ENCODE results near the gene TOMM70. TPM values are rescaled to one million over a fixed set of nuclear protein-coding genes. Genes with fewer than 3 reads are reported as not detected.
"Not testable (repeated sequence)": the region's sequence is repeated elsewhere in the genome, so short reads cannot be mapped to it uniquely, and the experiment has no call there.

TOMM70 gene
- total RNA-seq, 2 experiments from 2014 or later = 41.2 to 54.5 TPM

DNA sequence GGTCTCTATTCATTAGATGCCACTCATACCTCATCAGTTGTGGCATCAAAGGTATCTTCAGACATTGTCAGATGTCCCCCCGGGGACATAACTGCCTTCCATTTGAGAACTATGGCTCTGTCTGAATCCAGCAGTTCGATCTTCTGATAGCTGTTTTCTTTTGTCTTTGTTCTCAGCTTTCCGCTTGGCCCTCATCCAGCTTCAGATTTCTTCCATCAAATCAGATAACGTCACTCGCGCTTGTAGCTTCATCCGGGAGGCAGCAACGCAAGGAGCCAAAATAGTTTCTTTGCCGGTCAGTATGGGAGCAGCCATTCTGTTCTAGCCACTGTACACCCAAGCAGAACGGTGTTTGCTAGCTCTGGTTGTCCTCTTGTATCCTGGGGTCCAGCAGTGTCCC is 62.0 kb downstream of the TOMM70 start:
- intact Hi-C loops (cut with micrococcal nuclease; ENCODE audit: unreplicated experiment) = loop anchor here (10.0 kb wide), 1 partner anchor 366 kb away; the partner anchor contains the start of gene TFG
- no peaks in the 10 kb centered on the region for H4K20me1 ChIP-seq (ENCODE audit: insufficient read depth, low read length)
- no peak overlapping the region for H3K4me3 ChIP-seq (ENCODE audit: low read depth, low read length, poor library complexity, severe bottlenecking)
- peaks cover 51% of the 10 kb centered on the region for H3K36me3 ChIP-seq (ENCODE audit: insufficient read depth, low read length)
- ChIA-PET POLR2A (interaction anchor here (0.8 to 3.2 kb wide), 4 partner anchors 9 to 63 kb away, joined by 4 to 14 read pairs (median 6); partner anchors contain the start of gene LNP1), CTCF (ENCODE audit: unreplicated experiment) (interaction anchor here (0.6 kb wide), 1 partner anchor 17 kb away, joined by 3 read pairs; no protein-coding TSS in a partner anchor)
- DNase-seq (ENCODE audit: low spot score) = no peak
- TF ChIP-seq, protein P1, sequence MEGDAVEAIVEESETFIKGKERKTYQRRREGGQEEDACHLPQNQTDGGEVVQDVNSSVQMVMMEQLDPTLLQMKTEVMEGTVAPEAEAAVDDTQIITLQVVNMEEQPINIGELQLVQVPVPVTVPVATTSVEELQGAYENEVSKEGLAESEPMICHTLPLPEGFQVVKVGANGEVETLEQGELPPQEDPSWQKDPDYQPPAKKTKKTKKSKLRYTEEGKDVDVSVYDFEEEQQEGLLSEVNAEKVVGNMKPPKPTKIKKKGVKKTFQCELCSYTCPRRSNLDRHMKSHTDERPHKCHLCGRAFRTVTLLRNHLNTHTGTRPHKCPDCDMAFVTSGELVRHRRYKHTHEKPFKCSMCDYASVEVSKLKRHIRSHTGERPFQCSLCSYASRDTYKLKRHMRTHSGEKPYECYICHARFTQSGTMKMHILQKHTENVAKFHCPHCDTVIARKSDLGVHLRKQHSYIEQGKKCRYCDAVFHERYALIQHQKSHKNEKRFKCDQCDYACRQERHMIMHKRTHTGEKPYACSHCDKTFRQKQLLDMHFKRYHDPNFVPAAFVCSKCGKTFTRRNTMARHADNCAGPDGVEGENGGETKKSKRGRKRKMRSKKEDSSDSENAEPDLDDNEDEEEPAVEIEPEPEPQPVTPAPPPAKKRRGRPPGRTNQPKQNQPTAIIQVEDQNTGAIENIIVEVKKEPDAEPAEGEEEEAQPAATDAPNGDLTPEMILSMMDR (conservative IDR thresholded peaks at IDR 0.05; ENCODE audit: low read length) = no peak
- no peak for TF ChIP-seq EZH2phosphoT487 (IDR thresholded peaks at IDR 0.05; ENCODE audit: borderline replicate concordance, low read depth, low read length)
- no peaks in the 10 kb centered on the region for H3K9me2 ChIP-seq (ENCODE audit: insufficient read depth, low read length)
- BruUV-seq (replicated peaks) = no TSS peak
- 0 out of 2 replicates have a peak, but pooled peaks cover 6% of the 10 kb centered on the region for H3K9me3 ChIP-seq (ENCODE audit: low read length)
- no peak overlapping the region for H3K4me2 ChIP-seq (ENCODE audit: low read length)
- H3K79me2 ChIP-seq (ENCODE audit: insufficient read depth, low read depth, low read length) = no peaks in the 10 kb centered on the region; the same call in 1 of the 2 replicates
- no peak overlapping the region for H2AFZ ChIP-seq (ENCODE audit: low read length)
- H3K27ac ChIP-seq (ENCODE audit: low read depth, low read length, poor library complexity, severe bottlenecking) = no peak overlapping the region
- H3K4me1 ChIP-seq (ENCODE audit: insufficient read depth, low read length, poor library complexity, severe bottlenecking) = peaks cover 9% of the 10 kb centered on the region

DNA sequence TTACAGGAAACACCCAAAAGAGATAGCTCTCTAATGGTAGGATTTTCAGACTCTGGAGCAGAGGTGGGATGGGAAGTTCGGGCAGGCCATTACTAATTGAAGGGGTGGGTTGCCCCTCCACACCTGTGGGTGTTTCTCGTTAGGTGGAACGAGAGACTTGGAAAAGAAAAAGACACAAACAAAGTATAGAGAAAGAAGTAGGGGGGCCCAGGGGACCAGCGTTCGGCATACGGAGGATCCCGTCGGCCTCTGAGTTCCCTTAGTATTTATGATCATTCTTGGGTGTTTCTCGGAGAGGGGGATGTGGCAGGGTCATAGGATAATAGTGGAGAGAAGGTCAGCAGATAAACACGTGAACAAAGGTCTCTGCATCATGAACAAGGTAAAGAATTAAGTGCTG is 64.7 kb downstream of the TOMM70 start:
- BruUV-seq (replicated peaks); H3K27ac ChIP-seq (ENCODE audit: low read depth, low read length, poor library complexity, severe bottlenecking); H3K4me1 ChIP-seq (ENCODE audit: insufficient read depth, low read length, poor library complexity, severe bottlenecking); DNase-seq (ENCODE audit: low spot score); H4K20me1 ChIP-seq (ENCODE audit: insufficient read depth, low read length); H3K9me3 ChIP-seq (ENCODE audit: low read length); CTCF ChIA-PET (ENCODE audit: unreplicated experiment); H3K9me2 ChIP-seq (ENCODE audit: insufficient read depth, low read length); H2AFZ ChIP-seq (ENCODE audit: low read length); H3K4me3 ChIP-seq (ENCODE audit: low read depth, low read length, poor library complexity, severe bottlenecking); H3K79me2 ChIP-seq (ENCODE audit: insufficient read depth, low read depth, low read length): not testable (repeated sequence)
- intact Hi-C loops (cut with micrococcal nuclease; ENCODE audit: unreplicated experiment) = loop anchor here (10.0 kb wide), 1 partner anchor 369 kb away; the partner anchor contains the start of gene TFG
- H3K4me2 ChIP-seq (ENCODE audit: low read length) = peak overlapping the region; percentile 79
- H3K36me3 ChIP-seq (ENCODE audit: insufficient read depth, low read length) = peaks cover 26% of the 10 kb centered on the region
- POLR2A ChIA-PET = interaction anchor here (0.5 to 2.0 kb wide), 4 partner anchors 13 to 119 kb away, joined by 3 to 12 read pairs (median 5); partner anchors contain the start of genes LNP1 and TOMM70

DNA sequence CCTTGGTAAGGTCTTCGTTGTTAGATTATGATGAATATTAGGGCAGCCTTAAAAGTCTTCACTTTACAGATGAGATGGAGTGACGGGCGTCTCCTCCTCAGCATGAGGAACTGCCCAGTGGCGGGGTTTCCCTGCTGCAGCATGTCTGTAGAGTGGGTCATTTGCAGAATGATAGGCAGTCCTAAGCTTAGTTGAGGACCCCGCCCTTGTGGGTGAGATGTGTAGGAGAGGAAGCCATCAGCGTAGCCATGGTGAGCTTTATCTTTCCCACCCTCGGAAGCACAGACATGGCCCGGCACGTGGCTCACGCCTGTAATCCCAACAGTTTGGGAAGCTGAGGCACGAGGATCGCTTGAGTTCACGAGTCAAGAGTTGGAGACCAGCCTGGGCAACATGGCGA is 65.5 kb downstream of the TOMM70 start:
- TF ChIP-seq, protein P1 (conservative IDR thresholded peaks at IDR 0.05; ENCODE audit: low read length) = no peak
- TF ChIP-seq EZH2phosphoT487 (IDR thresholded peaks at IDR 0.05; ENCODE audit: borderline replicate concordance, low read depth, low read length) = no peak
- BruUV-seq (replicated peaks) = no TSS peak
- CTCF ChIA-PET (ENCODE audit: unreplicated experiment) = interaction anchor here (1.1 kb wide), 1 partner anchor 14 kb away, joined by 3 read pairs; no protein-coding TSS in a partner anchor
- peak; percentile 72 for DNase-seq (ENCODE audit: low spot score)
- no peaks in the 10 kb centered on the region for H3K9me3 ChIP-seq (ENCODE audit: low read length)
- no peaks in the 10 kb centered on the region for H4K20me1 ChIP-seq (ENCODE audit: insufficient read depth, low read length)
- peak overlapping the region; percentile 79 for H3K4me2 ChIP-seq (ENCODE audit: low read length)
- peaks cover 18% of the 10 kb centered on the region for H3K36me3 ChIP-seq (ENCODE audit: insufficient read depth, low read length)
- peak overlapping the region; percentile 97 for H2AFZ ChIP-seq (ENCODE audit: low read length)
- H3K79me2 ChIP-seq (ENCODE audit: insufficient read depth, low read depth, low read length) = no peaks in the 10 kb centered on the region; the same call in 1 of the 2 replicates
- POLR2A ChIA-PET = interaction anchor here (0.8 to 2.1 kb wide), 6 partner anchors 13 to 120 kb away, joined by 3 to 12 read pairs (median 4); partner anchors contain the start of genes LNP1, TBC1D23 and TOMM70
- peaks cover 9% of the 10 kb centered on the region for H3K4me1 ChIP-seq (ENCODE audit: insufficient read depth, low read length, poor library complexity, severe bottlenecking)
- intact Hi-C loops (cut with micrococcal nuclease; ENCODE audit: unreplicated experiment) = loop anchor here (2.0 to 10.0 kb wide), 2 partner anchors 65 to 369 kb away; partner anchors contain the start of genes LNP1, TFG and TOMM70
- H3K4me3 ChIP-seq (ENCODE audit: low read depth, low read length, poor library complexity, severe bottlenecking) = peak overlapping the region; percentile 85
- no peaks in the 10 kb centered on the region for H3K9me2 ChIP-seq (ENCODE audit: insufficient read depth, low read length)
- peak overlapping the region; percentile 31 for H3K27ac ChIP-seq (ENCODE audit: low read depth, low read length, poor library complexity, severe bottlenecking)

Measured in OCI-LY7 (cell line).